ENCODE data around the gene CLIC6. TPM values are rescaled to one million over a fixed set of nuclear protein-coding genes. Genes with fewer than 3 reads are reported as not detected.
A peak's percentile ranks its signal among the peaks of the same experiment; 100 is the strongest.

Gene CLIC6
- total RNA-seq (2014; rRNA removed; shearing (Covaris generic)) = not detected in 2 replicates

DNA sequence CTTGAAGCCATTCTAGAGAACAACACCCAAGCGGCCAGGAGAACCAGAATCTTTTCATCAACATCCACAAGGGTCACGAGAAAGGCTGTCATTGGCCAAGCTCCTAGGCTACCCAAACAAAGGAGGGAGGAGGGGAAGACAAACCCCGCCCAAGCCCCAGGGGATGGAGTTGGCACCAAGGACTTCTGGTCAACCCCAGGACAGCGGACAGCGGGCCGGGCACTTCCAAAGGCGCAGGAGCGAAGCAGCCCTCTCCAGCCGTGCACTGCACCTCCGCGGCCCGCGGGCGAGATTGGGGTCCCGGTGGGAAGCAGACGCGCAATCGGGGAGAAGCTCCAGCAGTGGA is at the start of gene CLIC6:
Gene CLIC6 (plus strand): TSS at position 192 of the 346 bp plus-strand sequence. CDS start 395 bp downstream, outside the sequence.
- DNase-seq (ENCODE audit: low spot score) = no peak

DNA sequence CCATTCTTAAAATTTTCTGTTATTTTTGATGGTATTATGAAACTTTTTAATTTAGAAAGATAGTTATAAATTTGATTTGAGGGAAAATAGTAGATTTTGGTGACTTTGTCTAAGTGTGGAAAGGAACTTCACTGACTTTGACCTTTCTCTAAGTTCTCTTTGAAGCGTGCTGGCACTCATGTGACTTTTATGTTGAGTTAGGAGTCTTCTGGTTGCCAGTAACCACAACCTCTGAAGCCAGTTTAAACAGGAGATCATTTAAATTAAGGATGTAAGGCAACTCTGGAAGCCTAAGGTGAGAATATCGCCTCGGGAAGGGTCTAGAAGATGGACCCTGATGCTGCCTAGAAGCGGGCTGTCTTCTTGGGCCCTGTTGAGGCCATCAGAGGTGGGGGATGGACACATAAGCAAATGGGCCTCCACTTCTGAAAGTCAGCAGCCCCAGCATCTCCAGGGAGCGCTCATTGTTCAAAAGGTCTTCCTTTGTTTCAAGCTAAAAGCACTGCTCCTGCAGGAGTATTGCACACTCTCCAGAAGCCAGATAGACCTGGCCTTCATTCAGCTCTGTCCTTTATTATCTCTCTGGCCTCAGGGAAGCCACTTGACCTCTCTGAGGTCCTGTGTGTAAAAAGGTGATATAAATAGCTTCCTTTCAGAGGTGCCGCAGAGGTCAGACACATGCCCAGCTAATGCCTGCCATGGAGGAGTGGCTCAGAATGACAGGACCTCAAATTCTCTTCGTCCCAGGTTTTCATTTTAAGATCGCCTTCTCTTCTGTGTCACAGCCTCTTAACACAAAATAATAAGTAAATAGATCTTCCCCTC is 48.7 kb upstream of the CLIC6 start:
- DNase-seq (ENCODE audit: low spot score) = no peak

DNA sequence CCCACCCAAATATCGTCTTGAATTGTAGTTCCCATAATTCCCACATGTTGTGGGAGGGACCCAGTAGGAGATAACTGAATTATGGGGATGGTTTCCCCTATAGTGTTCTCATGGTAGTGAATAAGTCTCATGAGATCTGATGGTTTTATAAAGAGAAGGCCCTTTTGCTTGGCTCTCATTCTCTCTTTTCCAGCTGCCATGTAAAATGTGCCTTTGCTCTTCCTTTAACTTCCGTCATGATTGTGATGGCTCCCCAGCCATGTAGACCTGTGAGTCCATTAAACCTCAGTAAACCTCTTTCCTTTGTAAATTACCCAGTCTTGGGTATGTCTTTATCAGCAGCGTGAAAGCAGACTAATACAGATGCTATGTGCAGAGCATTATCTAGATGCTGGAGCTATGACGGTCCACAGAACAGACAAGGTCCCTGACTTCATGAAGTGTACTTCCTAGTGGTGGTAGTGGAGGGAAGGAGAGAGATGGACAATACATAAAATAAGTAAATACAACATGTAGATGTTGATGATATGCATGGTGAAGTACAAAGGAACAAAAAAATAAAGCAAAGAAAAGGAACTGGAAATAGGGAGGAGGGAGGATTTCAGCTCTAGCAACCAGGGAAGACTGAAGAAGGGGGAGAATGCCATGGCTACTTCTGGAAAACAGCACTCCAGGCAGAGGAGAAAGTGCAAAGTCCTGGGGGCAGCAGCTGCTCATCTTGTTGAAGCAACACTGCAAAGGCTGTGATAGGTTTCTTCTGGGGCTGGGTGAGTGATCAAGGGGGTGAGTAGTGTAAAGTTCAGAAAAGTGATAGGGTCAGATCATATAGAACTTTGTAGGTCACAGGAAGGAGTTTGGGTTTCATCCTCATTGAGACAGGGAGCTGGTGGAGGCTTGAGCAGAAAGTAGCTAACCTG is 47.1 kb upstream of the CLIC6 start:
- DNase-seq (ENCODE audit: low spot score) = no peak

- DNase-seq (ENCODE audit: low spot score) = no peak
These were observed 45.3 kb upstream of the CLIC6 start for GRCh38 chr21:34623516-34623915.

GRCh38 chr21:34625030-34625593 is 43.7 kb upstream of the CLIC6 start:
- DNase-seq (ENCODE audit: low spot score) = no peak

- DNase-seq (ENCODE audit: low spot score) = no peak
These were observed 42.7 kb upstream of the CLIC6 start for GRCh38 chr21:34626131-34626530.

GRCh38 chr21:34630536-34631143 is 38.2 kb upstream of the CLIC6 start:
- DNase-seq (ENCODE audit: low spot score) = peak; percentile 67

- no peak for DNase-seq (ENCODE audit: low spot score)
These were observed 36.3 kb upstream of the CLIC6 start for GRCh38 chr21:34632498-34632897.

DNA sequence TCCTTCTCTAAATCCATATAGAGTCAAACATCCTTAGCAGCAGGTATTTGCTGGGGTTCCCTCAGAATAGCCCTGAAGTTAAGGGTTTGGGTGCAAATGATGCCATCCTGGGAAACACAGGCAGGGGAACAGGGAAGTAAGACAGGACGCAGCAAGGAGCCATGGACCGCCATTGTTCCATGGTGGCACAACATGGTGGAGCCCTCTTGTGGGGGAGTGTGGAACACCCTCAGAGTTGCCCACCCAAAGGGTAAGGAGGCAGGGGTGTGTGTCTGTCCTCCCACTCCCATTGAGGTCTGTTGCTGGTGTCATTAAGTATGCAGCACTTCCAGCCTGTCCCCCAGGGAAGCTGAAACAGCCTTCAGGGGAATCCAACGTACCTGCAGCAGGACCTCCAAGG is 33.5 kb upstream of the CLIC6 start:
- no peak for DNase-seq (ENCODE audit: low spot score)

DNA sequence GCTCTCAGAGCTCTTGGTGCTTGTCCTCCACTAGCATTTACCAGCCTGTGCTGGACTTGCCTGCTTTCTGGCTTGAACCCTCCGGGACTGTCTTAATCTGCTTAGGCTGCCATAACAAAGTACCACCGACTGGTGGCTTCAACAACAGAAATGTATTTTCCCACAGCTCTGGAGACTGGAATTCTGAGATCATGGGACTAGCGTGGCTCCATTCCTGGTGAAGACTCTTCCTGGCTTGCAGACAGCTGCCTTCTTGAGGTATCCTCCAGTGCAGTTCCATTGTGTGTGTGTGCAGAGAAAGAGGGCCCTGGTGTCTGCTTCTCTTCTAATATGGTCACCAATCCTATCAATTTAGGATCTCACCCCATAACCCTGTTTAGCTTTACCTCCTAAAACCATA is 31.8 kb upstream of the CLIC6 start:
- no peak for DNase-seq (ENCODE audit: low spot score)

DNA sequence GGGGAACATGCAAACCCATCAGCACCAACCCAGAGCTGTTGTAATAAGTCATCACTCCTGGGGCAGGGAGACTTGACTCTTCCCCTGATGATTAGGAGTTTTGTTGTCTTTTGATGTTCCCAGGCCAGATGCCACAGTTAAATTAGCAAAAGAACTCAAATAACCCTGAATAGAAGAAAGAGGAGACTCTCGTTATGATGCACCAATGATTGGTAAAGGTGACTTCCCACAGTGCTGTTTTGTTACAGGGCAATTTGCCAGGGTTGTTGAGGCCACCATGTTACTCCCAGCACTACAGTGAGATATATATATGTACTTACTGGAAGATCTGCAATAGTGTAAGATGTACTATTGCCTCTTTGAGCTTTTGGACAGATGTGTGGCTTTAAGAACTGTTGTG is 29.5 kb upstream of the CLIC6 start:
- no peak for DNase-seq (ENCODE audit: low spot score)

DNA sequence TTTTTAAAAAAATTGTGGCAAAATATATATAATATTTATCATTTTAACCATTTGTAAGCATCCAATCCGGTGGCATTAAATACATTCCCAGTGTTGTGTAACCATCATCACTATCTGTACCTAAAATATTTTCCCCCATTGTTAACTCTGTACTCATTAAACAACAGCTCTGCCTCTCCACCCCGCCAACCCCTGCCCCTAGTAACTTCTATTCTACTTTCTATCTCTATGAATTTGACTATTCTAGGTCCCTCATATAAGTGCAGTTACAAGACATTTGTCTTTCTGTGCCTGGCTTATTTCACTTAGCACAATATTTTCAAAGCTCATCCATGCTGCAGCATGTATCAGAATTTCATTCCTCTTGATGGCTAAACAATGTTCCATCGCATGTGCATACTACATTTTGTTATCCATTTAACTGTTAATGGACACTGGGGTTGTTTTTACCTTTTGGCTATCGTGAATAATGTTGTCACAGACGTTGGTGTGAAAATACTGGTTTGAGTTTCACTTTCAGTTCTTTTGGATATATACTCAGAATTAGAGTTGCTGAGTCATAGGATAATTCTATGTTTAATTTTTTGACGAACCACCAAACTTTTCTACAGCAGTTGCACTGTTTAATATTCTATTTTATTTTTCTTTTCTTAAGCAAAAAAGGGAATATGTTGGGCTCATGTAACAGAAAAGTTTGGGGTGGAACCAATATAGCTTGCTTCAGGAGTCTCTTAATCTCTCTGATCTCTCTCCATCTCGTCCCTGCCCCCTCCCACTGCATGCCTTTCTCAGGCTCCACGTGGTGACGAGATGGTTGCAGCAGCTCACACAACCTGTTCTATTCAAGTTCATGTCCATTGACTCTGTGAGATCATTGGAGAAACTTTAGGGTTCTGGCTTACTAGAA is 28.7 kb upstream of the CLIC6 start:
- DNase-seq (ENCODE audit: low spot score) = peak; percentile 27

- DNase-seq (ENCODE audit: low spot score) = peak; percentile 95
These were observed 27.9 kb upstream of the CLIC6 start for GRCh38 chr21:34640858-34641257.

- DNase-seq (ENCODE audit: low spot score) = peak; percentile 96
These were observed 26.4 kb upstream of the CLIC6 start for GRCh38 chr21:34642211-34643075.

DNA sequence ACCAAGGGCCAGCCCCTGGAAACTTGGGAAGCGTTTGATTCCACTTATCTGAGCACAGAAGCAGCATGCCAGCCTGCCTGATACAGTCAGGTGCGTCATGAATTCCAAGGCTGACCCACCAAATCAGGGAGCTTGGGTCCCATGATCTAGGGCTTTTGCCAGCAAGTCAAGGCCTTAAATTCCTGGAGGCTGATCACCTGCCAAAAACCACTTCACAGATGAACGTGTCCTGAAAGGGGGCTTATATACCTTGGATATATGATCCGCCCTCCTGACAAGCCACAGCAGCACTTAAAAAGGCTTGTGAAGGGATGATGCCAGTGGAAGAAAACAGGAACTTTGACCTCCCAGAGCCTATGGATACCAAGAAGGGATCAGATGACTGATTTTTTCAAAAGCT is 24.0 kb upstream of the CLIC6 start:
- DNase-seq (ENCODE audit: low spot score) = no peak

GRCh38 chr21:34647555-34647954 is 21.2 kb upstream of the CLIC6 start:
- DNase-seq (ENCODE audit: low spot score) = no peak

DNA sequence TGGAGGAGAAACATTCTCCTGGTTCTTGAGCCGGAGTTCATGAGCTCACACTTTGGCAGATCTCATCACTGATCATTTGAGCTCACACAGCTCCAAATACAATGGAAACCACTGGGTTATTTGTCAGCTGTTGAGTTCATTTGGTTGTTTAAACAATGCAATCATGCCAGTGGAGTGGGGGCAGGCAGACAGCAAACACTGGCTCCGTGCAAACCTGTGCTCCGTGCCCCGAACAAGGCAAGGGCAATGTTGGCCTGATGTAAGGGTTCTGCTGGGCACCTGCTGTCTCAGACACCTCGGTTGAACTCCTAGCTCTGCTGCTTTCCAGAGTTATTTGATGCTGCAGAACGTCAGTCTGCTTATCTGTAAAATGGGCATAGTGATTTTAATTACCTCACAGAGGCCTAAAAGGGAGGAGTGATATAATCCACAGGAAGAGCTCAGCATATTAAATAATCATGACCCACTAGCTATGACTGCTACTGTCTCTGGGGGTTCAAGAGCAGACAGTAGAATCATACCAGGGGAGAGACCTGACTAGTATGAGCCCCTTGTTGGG is 20.0 kb upstream of the CLIC6 start:
- DNase-seq (ENCODE audit: low spot score) = no peak

DNA sequence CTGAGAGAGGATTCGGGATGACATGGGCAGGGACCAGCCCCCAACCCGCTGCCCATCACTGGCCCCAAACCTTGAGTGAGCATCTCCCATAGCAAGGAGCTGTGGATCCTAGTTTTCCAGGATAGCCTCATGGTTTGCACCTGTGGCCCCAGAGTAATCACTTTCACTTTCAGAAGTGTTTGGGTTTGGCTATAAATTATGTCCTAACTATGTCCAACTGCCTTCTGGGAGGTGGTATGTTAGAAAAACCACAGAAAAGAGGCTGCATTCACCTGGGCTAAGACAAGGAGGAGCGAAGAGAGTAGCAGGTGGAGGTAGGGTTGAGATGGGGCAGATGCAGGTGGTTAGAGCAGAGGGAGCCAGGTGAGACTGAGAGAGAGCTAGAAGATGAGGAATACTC is 19.4 kb upstream of the CLIC6 start:
- no peak for DNase-seq (ENCODE audit: low spot score)

- DNase-seq (ENCODE audit: low spot score) = no peak
These were observed 17.8 kb upstream of the CLIC6 start for GRCh38 chr21:34650861-34651431.
